Astrocyte (in vitro differentiated cells and primary cell): ENCODE measurements around the gene SNX2. TPM values are rescaled to one million over a fixed set of nuclear protein-coding genes. Genes with fewer than 3 reads are reported as not detected.

Experiments
- DNase-seq: peaks from one replicate; pipeline ENCODE4 v3.0.0-alpha.2; 2010; ENCODE audit warnings: low read depth
- FAIRE-seq: peaks from 2 replicates; lab custom pipeline; 2011; peaks lifted over from hg19 to GRCh38; lab: Jason Lieb, UNC
- H2AFZ ChIP-seq: 2 replicates; pipeline ENCODE4 v1.6.0; 2012; ENCODE audit warnings: low read depth, low read length, inconsistent platforms
- H3K27ac ChIP-seq: 2 replicates; pipeline ENCODE4 v1.5.1; 2011; ENCODE audit warnings: low read depth, low read length, inconsistent platforms
- H3K27me3 ChIP-seq: 2 replicates; pipeline ENCODE4 v1.6.0; 2011; ENCODE audit warnings: low read length, inconsistent platforms; ENCODE audit not compliant: insufficient read depth
- H3K36me3 ChIP-seq: 2 replicates; pipeline ENCODE4 v1.5.1; 2011; ENCODE audit warnings: low read length, inconsistent platforms; ENCODE audit not compliant: insufficient read depth
- H3K4me1 ChIP-seq: 2 replicates; pipeline ENCODE4 v1.5.1; 2011; ENCODE audit warnings: low read length, inconsistent platforms; ENCODE audit not compliant: insufficient read depth
- H3K4me2 ChIP-seq: 2 replicates; pipeline ENCODE4 v1.6.0; 2012; ENCODE audit warnings: low read length, inconsistent platforms
- H3K4me3 ChIP-seq: 2 replicates; pipeline ENCODE4 v1.5.1; 2011; ENCODE audit warnings: low read depth, mild to moderate bottlenecking, low read length, inconsistent platforms; ENCODE audit not compliant: insufficient read depth
- H3K79me2 ChIP-seq: 2 replicates; pipeline ENCODE4 v1.6.0; 2012; ENCODE audit warnings: mild to moderate bottlenecking, low read length, inconsistent platforms; ENCODE audit not compliant: insufficient read depth
- H3K9ac ChIP-seq: 2 replicates; pipeline ENCODE4 v1.6.0; 2012; ENCODE audit warnings: mild to moderate bottlenecking, low read length, inconsistent platforms
- H3K9me3 ChIP-seq: 2 replicates; pipeline ENCODE4 v1.5.1; 2012; ENCODE audit warnings: low read depth, mild to moderate bottlenecking, low read length, inconsistent platforms; ENCODE audit not compliant: insufficient read depth
- H4K20me1 ChIP-seq: 2 replicates; pipeline ENCODE4 v1.6.0; 2012; ENCODE audit warnings: low read length, inconsistent platforms; ENCODE audit not compliant: insufficient read depth
- H3K27ac Mint-ChIP-seq: one replicate; pipeline ENCODE4 v1.8.0; 2021; ENCODE audit warnings: mild to moderate bottlenecking, mixed read lengths; ENCODE audit not compliant: unreplicated experiment
- H3K27me3 Mint-ChIP-seq: one replicate; pipeline ENCODE4 v1.8.0; 2021; ENCODE audit warnings: low read depth, mixed read lengths; ENCODE audit not compliant: unreplicated experiment
- H3K36me3 Mint-ChIP-seq: one replicate; pipeline ENCODE4 v1.8.0; 2021; ENCODE audit warnings: low read depth, mixed read lengths; ENCODE audit not compliant: unreplicated experiment
- H3K4me1 Mint-ChIP-seq: one replicate; pipeline ENCODE4 v1.8.0; 2021; ENCODE audit warnings: low read depth, mixed read lengths; ENCODE audit not compliant: unreplicated experiment
- H3K4me3 Mint-ChIP-seq: one replicate; pipeline ENCODE4 v1.8.0; 2021; ENCODE audit warnings: mild to moderate bottlenecking, moderate library complexity, mixed read lengths; ENCODE audit not compliant: unreplicated experiment
- H3K9me3 Mint-ChIP-seq: one replicate; pipeline ENCODE4 v1.8.0; 2021; ENCODE audit warnings: mild to moderate bottlenecking, mixed read lengths; ENCODE audit not compliant: unreplicated experiment
- CTCF ChIP-seq: IDR thresholded peaks from 2 replicates; pipeline ENCODE4 v1.5.1; 2011; ENCODE audit warnings: low read depth, mild to moderate bottlenecking, inconsistent platforms, low read length, moderate library complexity; ENCODE audit not compliant: insufficient read depth
- EZH2 ChIP-seq: IDR thresholded peaks from 2 replicates; pipeline ENCODE4 v1.6.1; 2012; ENCODE audit warnings: mild to moderate bottlenecking, low read length, inconsistent platforms; ENCODE audit not compliant: insufficient read depth
- total RNA-seq: library from RNA; stranded (reverse); gene quantifications from 2 replicates; pipeline ENCODE4 v1.2.1, GENCODE V29; 2021

SNX2 gene
- total RNA-seq, 1 donor from 2014 or later, result 87.2 TPM

GRCh38 chr5:122879076-122879475 lies 104.2 kb downstream of the SNX2 start:
- Histone ChIP-seq H2AFZ (no peak overlapping the region), H3K36me3 (no peaks in the 10 kb centered on the region), H3K9ac (no peak overlapping the region), H3K9me3 (no peaks in the 10 kb centered on the region), H4K20me1 (peaks cover 47% of the 10 kb centered on the region), H3K27me3 (no peaks in the 10 kb centered on the region), H3K4me2 (no peak overlapping the region), H3K79me2 (peaks cover 5% of the 10 kb centered on the region), H3K4me3 (no peak overlapping the region), H3K4me1 (no peaks in the 10 kb centered on the region), H3K27ac (no peak overlapping the region)
- Mint-ChIP-seq H3K4me3 (no peak overlapping the region), H3K4me1 (peaks cover 13% of the 10 kb centered on the region), H3K9me3 (no peaks in the 10 kb centered on the region), H3K27ac (no peak overlapping the region), H3K27me3 (no peaks in the 10 kb centered on the region), H3K36me3 (peaks cover 9% of the 10 kb centered on the region)
- FAIRE-seq (no peak), DNase-seq (no peak)
- TF ChIP-seq CTCF (no peak), EZH2 (no peak)

Other genes starting within 250 kb of the SNX2 start
- 33.7 and 44.6 TPM in 2 replicates for gene SNX24, start 70.5 kb downstream of the SNX2 start, total RNA-seq